ENCODE data around the gene TGIF1.

The TGIF1 gene

DNA sequence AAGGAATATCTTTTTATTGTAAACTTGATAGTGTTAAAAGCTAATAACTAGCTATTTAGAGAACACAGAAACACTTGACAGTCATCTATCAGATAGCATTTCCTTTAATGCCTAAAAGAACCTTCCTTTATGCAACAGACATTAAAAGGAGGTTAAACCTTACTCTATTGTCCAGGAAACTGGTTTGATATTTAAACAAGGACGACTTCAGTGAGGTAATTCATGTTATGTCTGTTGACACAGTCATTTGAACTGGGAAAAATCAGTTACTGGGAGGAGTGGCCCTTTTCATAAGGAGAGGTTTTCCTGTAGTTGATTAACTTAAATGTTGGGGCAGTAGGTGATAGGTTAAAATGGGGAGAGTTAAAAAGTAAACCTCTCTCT is 6.7 kb downstream of the TGIF1 start:
- no peak for TF ChIP-seq ZNF274 (IDR thresholded peaks at IDR 0.05; ENCODE audit: low read depth, low read length)
- no peak for TF ChIP-seq SUZ12 (IDR thresholded peaks at IDR 0.05; ENCODE audit: extremely low read depth, insufficient read depth, insufficient read length)
- TF ChIP-seq YY1 (IDR thresholded peaks at IDR 0.05; ENCODE audit: insufficient read depth, insufficient read length): no peak
- no peak for DNase-seq (ENCODE audit: low read depth, low spot score)
- Histone ChIP-seq H3K4me3 (ENCODE audit: insufficient read length, low read depth) (no peak overlapping the region), H3K27me3 (ENCODE audit: insufficient read depth, insufficient read length) (no peaks in the 10 kb centered on the region), H3K9me3 (ENCODE audit: insufficient read depth, low read length) (no peaks in the 10 kb centered on the region), H3K4me1 (ENCODE audit: insufficient read depth, insufficient read length) (peaks cover 5% of the 10 kb centered on the region), H3K36me3 (ENCODE audit: insufficient read depth, insufficient read length, low read length) (peaks cover 43% of the 10 kb centered on the region), H3K9ac (ENCODE audit: insufficient read length, low read depth) (no peak overlapping the region)

GRCh38 chr18:3457261-3457724 is 7.3 kb downstream of the TGIF1 start:
- Histone ChIP-seq H3K4me1 (ENCODE audit: insufficient read depth, insufficient read length) (peaks cover 5% of the 10 kb centered on the region), H3K36me3 (ENCODE audit: insufficient read depth, insufficient read length, low read length) (peaks cover 37% of the 10 kb centered on the region), H3K27me3 (ENCODE audit: insufficient read depth, insufficient read length) (no peaks in the 10 kb centered on the region), H3K4me3 (ENCODE audit: insufficient read length, low read depth) (no peak overlapping the region), H3K9me3 (ENCODE audit: insufficient read depth, low read length) (no peaks in the 10 kb centered on the region), H3K9ac (ENCODE audit: insufficient read length, low read depth) (no peak overlapping the region)
- no peak for TF ChIP-seq YY1 (IDR thresholded peaks at IDR 0.05; ENCODE audit: insufficient read depth, insufficient read length)
- TF ChIP-seq ZNF274 (IDR thresholded peaks at IDR 0.05; ENCODE audit: low read depth, low read length): no peak
- no peak for TF ChIP-seq SUZ12 (IDR thresholded peaks at IDR 0.05; ENCODE audit: extremely low read depth, insufficient read depth, insufficient read length)
- no peak for DNase-seq (ENCODE audit: low read depth, low spot score)

DNA sequence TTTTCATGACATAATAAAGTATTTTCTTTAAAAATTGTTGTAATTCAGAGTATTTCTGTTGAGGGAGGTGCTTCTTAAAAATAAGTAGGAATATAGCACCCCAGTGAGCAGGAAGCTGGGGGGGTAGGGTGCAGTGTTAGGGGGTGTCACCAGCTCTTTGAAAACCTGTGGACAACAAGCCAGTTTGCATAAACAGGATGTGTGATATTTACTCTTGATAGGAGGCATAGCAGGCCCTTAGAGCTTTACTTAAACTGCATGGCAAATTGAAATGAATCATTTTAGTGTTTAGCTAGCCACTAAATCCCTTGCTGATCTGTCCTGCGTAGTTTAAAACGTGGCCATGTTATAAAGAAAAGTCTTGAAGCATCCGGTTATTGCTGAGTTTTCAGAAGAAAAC is 8.4 kb downstream of the TGIF1 start:
- peaks cover 5% of the 10 kb centered on the region for H3K4me1 ChIP-seq (ENCODE audit: insufficient read depth, insufficient read length)
- DNase-seq (ENCODE audit: low read depth, low spot score): no peak
- TF ChIP-seq YY1 (IDR thresholded peaks at IDR 0.05; ENCODE audit: insufficient read depth, insufficient read length) (no peak), ZNF274 (IDR thresholded peaks at IDR 0.05; ENCODE audit: low read depth, low read length) (no peak), SUZ12 (IDR thresholded peaks at IDR 0.05; ENCODE audit: extremely low read depth, insufficient read depth, insufficient read length) (no peak)
- no peaks in the 10 kb centered on the region for H3K27me3 ChIP-seq (ENCODE audit: insufficient read depth, insufficient read length)
- no peak overlapping the region for H3K4me3 ChIP-seq (ENCODE audit: insufficient read length, low read depth)
- peaks cover 35% of the 10 kb centered on the region for H3K36me3 ChIP-seq (ENCODE audit: insufficient read depth, insufficient read length, low read length)
- H3K9me3 ChIP-seq (ENCODE audit: insufficient read depth, low read length): no peaks in the 10 kb centered on the region
- no peak overlapping the region for H3K9ac ChIP-seq (ENCODE audit: insufficient read length, low read depth)

DNA sequence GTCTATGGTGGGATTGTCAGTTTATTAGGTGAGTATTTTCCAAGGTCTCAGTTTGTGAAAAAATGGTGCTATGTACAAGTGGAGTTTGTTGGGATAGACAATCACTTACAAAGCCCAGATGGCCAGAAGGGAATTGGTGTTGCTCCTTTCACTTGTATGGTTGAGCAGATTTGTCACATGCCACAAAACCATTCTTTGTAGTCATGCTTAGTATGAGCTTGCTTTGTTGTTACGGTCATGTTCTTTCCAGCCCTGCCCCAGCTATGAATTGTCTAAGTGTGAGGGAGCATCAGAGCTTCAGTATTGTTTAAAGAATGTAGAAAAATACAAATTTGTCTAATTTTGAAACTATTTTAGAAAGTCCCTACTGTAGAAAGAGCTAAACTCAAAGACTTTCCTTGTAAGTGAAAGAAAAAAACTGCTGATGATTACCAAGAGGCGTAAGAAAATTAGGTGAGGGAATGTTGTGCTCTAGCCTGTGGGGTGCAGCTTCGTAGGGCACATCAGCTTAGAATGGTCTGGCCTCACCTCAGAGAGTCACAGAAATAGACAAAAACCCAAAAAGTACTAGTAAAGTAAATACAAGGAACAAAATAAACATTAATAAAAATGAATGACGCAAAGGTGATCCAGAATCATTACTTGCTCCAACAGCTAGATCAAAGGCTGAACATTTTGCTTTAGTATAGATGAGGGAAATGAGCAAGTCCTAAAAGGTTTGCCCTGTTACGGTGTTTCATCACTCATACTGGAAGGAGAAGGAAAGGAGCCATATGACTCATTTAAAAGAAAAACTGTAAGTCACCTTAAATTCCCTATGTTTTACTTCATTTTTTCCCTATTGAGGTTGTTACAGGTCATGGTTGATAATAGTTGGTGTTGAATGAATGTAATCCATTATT is 9.2 kb downstream of the TGIF1 start:
- TF ChIP-seq YY1 (IDR thresholded peaks at IDR 0.05; ENCODE audit: insufficient read depth, insufficient read length) (no peak), ZNF274 (IDR thresholded peaks at IDR 0.05; ENCODE audit: low read depth, low read length) (no peak), SUZ12 (IDR thresholded peaks at IDR 0.05; ENCODE audit: extremely low read depth, insufficient read depth, insufficient read length) (no peak)
- Histone ChIP-seq H3K9me3 (ENCODE audit: insufficient read depth, low read length) (no peaks in the 10 kb centered on the region), H3K36me3 (ENCODE audit: insufficient read depth, insufficient read length, low read length) (peaks cover 35% of the 10 kb centered on the region), H3K4me3 (ENCODE audit: insufficient read length, low read depth) (no peak overlapping the region), H3K4me1 (ENCODE audit: insufficient read depth, insufficient read length) (peaks cover 5% of the 10 kb centered on the region), H3K27me3 (ENCODE audit: insufficient read depth, insufficient read length) (no peaks in the 10 kb centered on the region), H3K9ac (ENCODE audit: insufficient read length, low read depth) (no peak overlapping the region)
- DNase-seq (ENCODE audit: low read depth, low spot score): no peak

DNA sequence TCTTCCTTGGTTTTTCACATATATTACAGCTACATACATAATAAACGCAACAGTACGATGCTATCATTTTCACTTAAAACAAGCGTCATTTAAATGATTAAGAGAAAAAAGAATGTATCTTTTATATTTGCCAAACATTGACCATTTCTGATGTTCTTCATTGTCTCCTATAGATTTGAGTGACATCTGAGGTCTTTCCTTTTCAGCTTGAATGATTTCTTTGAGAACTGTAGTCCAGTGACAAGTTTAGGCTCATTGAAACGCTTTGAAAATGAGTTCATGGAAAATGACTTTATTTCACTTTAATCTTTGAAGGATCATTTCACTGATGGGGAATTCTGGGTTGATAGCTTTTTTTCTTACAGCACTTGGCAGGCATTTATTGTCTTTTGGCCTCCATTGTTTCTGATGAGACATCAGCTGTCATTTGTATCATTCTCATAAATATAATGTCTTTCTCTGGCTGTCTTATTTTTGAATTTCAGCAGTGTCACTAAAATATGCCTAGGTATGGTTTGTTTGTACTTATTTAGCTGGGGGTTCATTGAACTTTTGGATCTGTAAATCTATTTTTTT is 10.9 kb downstream of the TGIF1 start:
- Histone ChIP-seq H3K4me3 (ENCODE audit: insufficient read length, low read depth) (no peak overlapping the region), H3K36me3 (ENCODE audit: insufficient read depth, insufficient read length, low read length) (peaks cover 35% of the 10 kb centered on the region), H3K9me3 (ENCODE audit: insufficient read depth, low read length) (no peaks in the 10 kb centered on the region), H3K27me3 (ENCODE audit: insufficient read depth, insufficient read length) (no peaks in the 10 kb centered on the region), H3K9ac (ENCODE audit: insufficient read length, low read depth) (no peak overlapping the region), H3K4me1 (ENCODE audit: insufficient read depth, insufficient read length) (peaks cover 5% of the 10 kb centered on the region)
- no peak for TF ChIP-seq SUZ12 (IDR thresholded peaks at IDR 0.05; ENCODE audit: extremely low read depth, insufficient read depth, insufficient read length)
- TF ChIP-seq ZNF274 (IDR thresholded peaks at IDR 0.05; ENCODE audit: low read depth, low read length): no peak
- no peak for TF ChIP-seq YY1 (IDR thresholded peaks at IDR 0.05; ENCODE audit: insufficient read depth, insufficient read length)
- DNase-seq (ENCODE audit: low read depth, low spot score): no peak

GRCh38 chr18:3461704-3462103 is 11.7 kb downstream of the TGIF1 start:
- Histone ChIP-seq H3K9ac (ENCODE audit: insufficient read length, low read depth) (no peak overlapping the region), H3K36me3 (ENCODE audit: insufficient read depth, insufficient read length, low read length) (peaks cover 27% of the 10 kb centered on the region), H3K27me3 (ENCODE audit: insufficient read depth, insufficient read length) (no peaks in the 10 kb centered on the region), H3K4me3 (ENCODE audit: insufficient read length, low read depth) (no peak overlapping the region), H3K4me1 (ENCODE audit: insufficient read depth, insufficient read length) (no peaks in the 10 kb centered on the region), H3K9me3 (ENCODE audit: insufficient read depth, low read length) (no peaks in the 10 kb centered on the region)
- TF ChIP-seq YY1 (IDR thresholded peaks at IDR 0.05; ENCODE audit: insufficient read depth, insufficient read length) (no peak), SUZ12 (IDR thresholded peaks at IDR 0.05; ENCODE audit: extremely low read depth, insufficient read depth, insufficient read length) (no peak), ZNF274 (IDR thresholded peaks at IDR 0.05; ENCODE audit: low read depth, low read length) (no peak)
- DNase-seq (ENCODE audit: low read depth, low spot score): no peak

GRCh38 chr18:3463051-3463450 is 13.1 kb downstream of the TGIF1 start:
- no peaks in the 10 kb centered on the region for H3K9me3 ChIP-seq (ENCODE audit: insufficient read depth, low read length)
- H3K36me3 ChIP-seq (ENCODE audit: insufficient read depth, insufficient read length, low read length): peaks cover 15% of the 10 kb centered on the region
- H3K4me1 ChIP-seq (ENCODE audit: insufficient read depth, insufficient read length): peaks cover 3% of the 10 kb centered on the region
- TF ChIP-seq ZNF274 (IDR thresholded peaks at IDR 0.05; ENCODE audit: low read depth, low read length) (no peak), SUZ12 (IDR thresholded peaks at IDR 0.05; ENCODE audit: extremely low read depth, insufficient read depth, insufficient read length) (no peak), YY1 (IDR thresholded peaks at IDR 0.05; ENCODE audit: insufficient read depth, insufficient read length) (no peak)
- H3K27me3 ChIP-seq (ENCODE audit: insufficient read depth, insufficient read length): no peaks in the 10 kb centered on the region
- no peak overlapping the region for H3K9ac ChIP-seq (ENCODE audit: insufficient read length, low read depth)
- DNase-seq (ENCODE audit: low read depth, low spot score): no peak
- H3K4me3 ChIP-seq (ENCODE audit: insufficient read length, low read depth): no peak overlapping the region

Measured in NT2/D1 (cell line).